ENCODE measurements around the gene CFAP46. TPM values are rescaled to one million over a fixed set of nuclear protein-coding genes. Genes with fewer than 3 reads are reported as not detected.

The CFAP46 gene
- total and polyA plus RNA-seq, 2 of the 8 experiments (the other 6 are each of a cell fraction or from before 2014, with no cell fraction given): 2.6 to 4.8 TPM

DNA sequence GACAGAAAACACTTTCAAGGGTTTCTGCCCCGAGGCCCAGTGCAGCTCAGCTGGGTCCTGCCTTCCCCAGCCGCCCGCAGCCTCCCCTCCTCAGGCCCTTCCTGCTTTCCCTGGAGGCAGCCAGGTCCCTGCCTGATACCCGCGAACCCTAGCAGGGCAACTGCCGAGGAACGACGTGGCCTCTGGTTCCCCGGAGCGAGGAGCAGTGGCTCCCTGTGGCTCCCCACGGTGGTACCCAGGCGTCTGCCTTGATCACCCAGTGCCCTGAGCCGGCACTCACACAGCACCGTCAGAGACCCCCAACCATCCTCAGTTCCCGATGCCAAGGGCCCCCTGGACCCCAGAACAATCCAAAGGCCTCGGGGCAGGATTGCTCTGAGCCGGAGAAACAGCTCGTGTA is 58.3 kb downstream of the CFAP46 start:
- Histone ChIP-seq H4K5ac (ENCODE audit: insufficient read length, low read depth, low read length) (no peak overlapping the region), H3K27ac (ENCODE audit: low read depth, low read length) (no peak overlapping the region), H3K23ac (ENCODE audit: insufficient read length) (no peak overlapping the region), H2AK5ac (ENCODE audit: low read depth, low read length) (no peak overlapping the region), H3K4me2 (ENCODE audit: insufficient read depth in 1 of 2, low read depth in 2 of 2, low read length in 2 of 2) (no peak overlapping the region), H2BK15ac (ENCODE audit: low read length) (no peak overlapping the region), H4K8ac (ENCODE audit: extremely low read depth, insufficient read depth, low read length) (no peak overlapping the region), H3K23me2 (ENCODE audit: low read depth, low read length) (peaks cover 6% of the 10 kb centered on the region; the same call in 1 of the 2 replicates), H3K56ac (replicated peaks; ENCODE audit: insufficient read length, low read depth, low read length) (no peak overlapping the region), H3K14ac (ENCODE audit: insufficient read length) (no peak overlapping the region), H4K20me1 (replicated peaks in 1 of 2; ENCODE audit: control insufficient read depth in 1 of 2, insufficient read depth in 2 of 2, low read length in 2 of 2) (no peaks in the 10 kb centered on the region), H3K4ac (replicated peaks; ENCODE audit: insufficient read length, low read depth, low read length) (no peak overlapping the region), H2AFZ (ENCODE audit: low read length) (no peak overlapping the region), H2BK5ac (ENCODE audit: low read depth, low read length) (no peak overlapping the region), H3K4me3 (ENCODE audit: extremely low read depth in 1 of 4, insufficient read depth in 2 of 4, low read depth in 3 of 4, low read length in 4 of 4) (no peak overlapping the region), H3K9me3 (ENCODE audit: insufficient read depth in 2 of 2, low read depth in 1 of 2, low read length in 1 of 2) (no peaks in the 10 kb centered on the region), H3K79me1 (ENCODE audit: low read depth, low read length) (no peaks in the 10 kb centered on the region), H2BK20ac (ENCODE audit: low read length) (no peak overlapping the region), H3K36me3 (ENCODE audit: control insufficient read depth in 2 of 4, insufficient read depth in 4 of 4, low read length in 3 of 4) (no peaks in the 10 kb centered on the region), H3K79me2 (ENCODE audit: control insufficient read depth in 1 of 2, insufficient read depth in 2 of 2, low read length in 2 of 2) (no peaks in the 10 kb centered on the region), H2BK12ac (ENCODE audit: low read depth, low read length) (no peak overlapping the region), H3K4me1 (replicated peaks in 1 of 4; ENCODE audit: control insufficient read depth in 3 of 4, insufficient read depth in 4 of 4, low read length in 3 of 4) (peaks cover 0 to 11% (median 6%) of the 10 kb centered on the region in 4 experiments; a peak in 6 of 7 replicates), H3K9ac (replicated peaks in 1 of 4; ENCODE audit: extremely low read depth in 1 of 4, low read depth in 3 of 4, low read length in 3 of 4) (no peak overlapping the region), H3K18ac (ENCODE audit: extremely low read depth, low read length) (no peak overlapping the region), H3K27me3 (replicated peaks in 1 of 4; ENCODE audit: control insufficient read depth in 3 of 4, extremely low read depth in 1 of 4, insufficient read depth in 3 of 4, low read length in 3 of 4) (peaks cover 0 to 2% (median 0%) of the 10 kb centered on the region in 4 experiments; a peak in 1 of 7 replicates), H2BK120ac (replicated peaks; ENCODE audit: low read depth, low read length) (no peak overlapping the region), H4K91ac (replicated peaks; ENCODE audit: insufficient read length, low read length) (no peak overlapping the region)
- ChIA-PET POLR2A (ENCODE audit: partially characterized antibody) (no interaction called here), CTCF (ENCODE audit: partially characterized antibody) (interaction anchor here (0.6 to 2.3 kb wide), 7 partner anchors 8 to 78 kb away, joined by 3 to 8 read pairs (median 4); no protein-coding TSS in a partner anchor)
- FAIRE-seq (no peak), DNase-seq (ENCODE audit: low read depth in 1 of 2, low spot score in 2 of 2) (no peak)
- no peak for TF ChIP-seq BCL11A (IDR thresholded peaks at IDR 0.05; ENCODE audit: low read depth in 2 of 2, low read length in 2 of 2)
- WGBS, 2 experiments (ENCODE audit: extremely low coverage in 1 of 2, insufficient coverage in 1 of 2, insufficient read length in 1 of 2, insufficient replicate concordance in 2 of 2, low coverage in 1 of 2, low lambda C conversion rate in 2 of 2, missing lambda C conversion rate in 1 of 2): 91% methylated on average over 17 of the region's 18 CpGs; no CpG with 5 or more reads in 1 of the 2 experiments
